Suprapubic skin (tissue), 4 donors: ENCODE results near the gene POLR2J. TPM values are rescaled to one million over a fixed set of nuclear protein-coding genes. Genes with fewer than 3 reads are reported as not detected.

ENCODE experiments used
- DNase-seq, 2 donors: peaks; one replicate each; pipeline ENCODE4 v3.0.0-alpha.2; 2019; ENCODE audit warnings: low spot score in 2 of 2
- H3K27ac ChIP-seq: fragments of 200-600 bp; sonication (generic); one replicate; pipeline ENCODE4 v1.5.1; 2019
- H3K27me3 ChIP-seq: fragments of 200-600 bp; sonication (generic); one replicate; pipeline ENCODE4 v1.5.1; 2019
- H3K36me3 ChIP-seq: fragments of 200-600 bp; sonication (generic); one replicate; pipeline ENCODE4 v1.5.1; 2019
- H3K4me1 ChIP-seq: fragments of 200-600 bp; sonication (generic); one replicate; pipeline ENCODE4 v1.5.1; 2019
- H3K4me3 ChIP-seq: fragments of 200-600 bp; sonication (generic); one replicate; pipeline ENCODE4 v1.5.1; 2019; ENCODE audit warnings: mild to moderate bottlenecking
- H3K9me3 ChIP-seq: fragments of 200-600 bp; sonication (generic); one replicate; pipeline ENCODE4 v1.5.1; 2019
- EP300 ChIP-seq: sonication (generic); formaldehyde crosslinking; IDR thresholded peaks from one replicate; pipeline ENCODE4 v1.6.1; 2017; ENCODE audit warnings: antibody characterized with exemption
- POLR2A ChIP-seq, 2 donors: fragments of 450-650 bp; IDR thresholded peaks; one replicate each; pipeline ENCODE4 v1.6.1; 2017; ENCODE audit warnings: antibody characterized with exemption in 2 of 2, mild to moderate bottlenecking in 2 of 2, moderate library complexity in 2 of 2
- POLR2AphosphoS5 ChIP-seq, 3 donors: sonication (generic); formaldehyde crosslinking; IDR thresholded peaks; one replicate each; pipeline ENCODE4 v1.6.1; 2017; ENCODE audit warnings: antibody characterized with exemption in 3 of 3
- WGBS: methylation state at CpG from one replicate; pipeline ENCODE4 v1.1.5; 2018; 5-methylcytosine and 5-hydroxymethylcytosine counted together
- total RNA-seq, 4 donors: library from RNA; depleted of rRNA; stranded (reverse); fragments of >200 nt; gene quantifications; one replicate each; pipeline ENCODE4 v1.1.0, GENCODE V29; 2016
- TF ChIP-seq, protein P1 (sequence below), 2 donors: fragments of 200-600 bp in 1 of 2; fragments of 450-650 bp in 1 of 2; sonication (generic) in 1 of 2; IDR thresholded peaks; one replicate each; pipeline ENCODE4 v1.5.1; 2016 to 2019; ENCODE audit warnings: antibody characterized with exemption in 2 of 2, mild to moderate bottlenecking in 1 of 2, moderate library complexity in 1 of 2

The POLR2J gene
- total RNA-seq, 4 donors from 2014 or later = 9.5 to 29.0 (median 19.3) TPM

DNA sequence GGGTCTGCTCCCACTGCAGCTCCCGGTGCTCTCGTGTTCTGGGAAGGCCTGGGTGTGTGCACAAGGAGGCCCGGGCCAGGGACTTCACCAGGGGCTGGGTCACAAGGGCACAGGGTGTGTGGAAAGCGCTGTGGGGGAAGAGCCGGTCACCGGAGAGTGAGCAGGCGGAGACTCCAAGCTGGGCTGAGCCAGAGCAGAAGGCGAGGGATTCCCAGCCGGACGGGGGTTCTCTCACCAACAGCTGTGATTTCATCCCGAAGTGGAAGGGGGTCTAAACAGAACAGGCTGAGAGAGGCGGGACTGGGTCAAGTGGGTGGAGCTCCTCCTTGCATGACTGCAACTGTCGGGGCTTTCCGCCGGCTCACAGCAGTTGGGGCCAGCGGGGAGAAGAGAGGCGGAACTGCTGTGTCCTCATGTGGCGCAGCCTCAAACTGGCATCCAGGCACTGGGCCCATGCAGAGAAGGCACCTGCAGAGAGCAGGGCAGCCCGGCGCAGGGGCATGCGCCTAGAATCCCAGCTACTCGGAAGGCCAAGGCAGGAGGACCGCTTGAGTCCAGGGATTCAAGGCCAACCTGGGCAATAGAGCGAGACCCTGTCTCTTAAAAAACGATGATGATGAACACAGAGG is 53.0 kb downstream of the POLR2J start:
- Histone ChIP-seq H3K4me3 (no peak overlapping the region), H3K9me3 (no peaks in the 10 kb centered on the region), H3K4me1 (peaks cover 9% of the 10 kb centered on the region), H3K27ac (peak overlapping the region; percentile 56), H3K27me3 (no peaks in the 10 kb centered on the region), H3K36me3 (peaks cover 48% of the 10 kb centered on the region)
- no peak for DNase-seq
- TF ChIP-seq POLR2AphosphoS5 (IDR thresholded peaks at IDR 0.05) = no peak
- TF ChIP-seq POLR2A (IDR thresholded peaks at IDR 0.05) = peak in 1 of 2 donors; percentile 43
- 80% methylated on average over 25 of the region's 25 CpGs for WGBS

DNA sequence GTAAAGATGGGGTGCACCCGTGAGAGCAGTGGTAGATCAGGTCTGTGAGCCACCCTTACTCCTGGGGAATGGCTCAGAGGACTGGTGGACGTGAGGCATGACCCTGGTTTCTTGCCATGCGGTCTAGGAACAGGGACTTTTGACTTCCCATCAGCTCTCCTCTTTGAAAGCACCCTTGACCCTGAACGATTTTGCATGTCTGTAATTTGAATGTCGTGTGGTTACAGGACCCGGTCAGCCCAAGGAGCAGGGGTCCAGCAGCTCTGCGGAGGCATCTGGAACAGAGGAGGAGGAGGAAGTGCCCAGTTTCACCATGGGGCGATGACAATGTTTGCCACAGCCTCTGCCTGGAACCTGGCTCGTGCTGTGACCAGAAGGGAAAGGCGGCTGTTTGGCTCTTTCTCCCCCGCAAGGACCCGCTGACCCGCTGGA is 53.9 kb downstream of the POLR2J start:
- no peak overlapping the region for H3K27ac ChIP-seq
- WGBS = 88% methylated on average over 8 of the region's 13 CpGs
- no peak for TF ChIP-seq POLR2A (IDR thresholded peaks at IDR 0.05)
- no peak for TF ChIP-seq POLR2AphosphoS5 (IDR thresholded peaks at IDR 0.05)
- TF ChIP-seq, protein P1, sequence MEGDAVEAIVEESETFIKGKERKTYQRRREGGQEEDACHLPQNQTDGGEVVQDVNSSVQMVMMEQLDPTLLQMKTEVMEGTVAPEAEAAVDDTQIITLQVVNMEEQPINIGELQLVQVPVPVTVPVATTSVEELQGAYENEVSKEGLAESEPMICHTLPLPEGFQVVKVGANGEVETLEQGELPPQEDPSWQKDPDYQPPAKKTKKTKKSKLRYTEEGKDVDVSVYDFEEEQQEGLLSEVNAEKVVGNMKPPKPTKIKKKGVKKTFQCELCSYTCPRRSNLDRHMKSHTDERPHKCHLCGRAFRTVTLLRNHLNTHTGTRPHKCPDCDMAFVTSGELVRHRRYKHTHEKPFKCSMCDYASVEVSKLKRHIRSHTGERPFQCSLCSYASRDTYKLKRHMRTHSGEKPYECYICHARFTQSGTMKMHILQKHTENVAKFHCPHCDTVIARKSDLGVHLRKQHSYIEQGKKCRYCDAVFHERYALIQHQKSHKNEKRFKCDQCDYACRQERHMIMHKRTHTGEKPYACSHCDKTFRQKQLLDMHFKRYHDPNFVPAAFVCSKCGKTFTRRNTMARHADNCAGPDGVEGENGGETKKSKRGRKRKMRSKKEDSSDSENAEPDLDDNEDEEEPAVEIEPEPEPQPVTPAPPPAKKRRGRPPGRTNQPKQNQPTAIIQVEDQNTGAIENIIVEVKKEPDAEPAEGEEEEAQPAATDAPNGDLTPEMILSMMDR (IDR thresholded peaks at IDR 0.05) = no peak
- H3K36me3 ChIP-seq = peaks cover 51% of the 10 kb centered on the region
- peaks cover 3% of the 10 kb centered on the region for H3K4me1 ChIP-seq
- H3K4me3 ChIP-seq = no peak overlapping the region
- no peak for DNase-seq
- H3K9me3 ChIP-seq = no peaks in the 10 kb centered on the region
- no peaks in the 10 kb centered on the region for H3K27me3 ChIP-seq

DNA sequence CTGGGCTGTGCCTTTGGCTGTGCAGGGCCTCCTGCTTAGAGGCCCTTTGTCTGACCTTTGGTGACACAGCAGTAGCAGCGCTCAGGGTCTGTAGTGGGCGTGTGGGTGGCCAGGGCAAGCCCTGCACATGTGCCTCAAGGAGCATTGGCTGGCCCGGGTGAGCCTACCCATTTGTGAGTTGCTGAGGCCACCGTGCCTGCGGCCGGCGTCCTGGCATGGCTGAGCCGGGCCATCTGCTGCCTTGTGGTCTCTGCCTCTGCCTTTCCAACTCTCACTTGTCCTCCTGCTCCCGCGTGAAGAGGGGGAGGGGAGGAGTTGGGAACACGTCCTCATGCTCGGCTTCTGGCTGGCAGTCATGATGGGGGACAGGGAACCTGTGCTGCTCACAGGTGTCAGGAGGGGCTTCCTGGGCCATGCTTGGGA is 54.6 kb downstream of the POLR2J start:
- H3K9me3 ChIP-seq = no peaks in the 10 kb centered on the region
- H3K4me3 ChIP-seq = no peak overlapping the region
- no peak for DNase-seq
- no peak overlapping the region for H3K27ac ChIP-seq
- H3K4me1 ChIP-seq = peaks cover 3% of the 10 kb centered on the region
- peaks cover 55% of the 10 kb centered on the region for H3K36me3 ChIP-seq
- H3K27me3 ChIP-seq = no peaks in the 10 kb centered on the region
- TF ChIP-seq EP300 = no peak
- no peak for TF ChIP-seq POLR2AphosphoS5 (IDR thresholded peaks at IDR 0.05)
- TF ChIP-seq, protein P1 (IDR thresholded peaks at IDR 0.05) = no peak
- no peak for TF ChIP-seq POLR2A (IDR thresholded peaks at IDR 0.05)
- WGBS = 79% methylated on average over 4 of the region's 12 CpGs

Other genes with a start within 250 kb of the POLR2J start
- gene SH2B2, start 192.1 kb downstream of the POLR2J start, total RNA-seq = 1 to 10 TPM; 5.1 to 6.5 (median 5.6) TPM
- gene SPDYE6, start 122.5 kb downstream of the POLR2J start, total RNA-seq = not detected
- gene PRKRIP1, start 82.6 kb downstream of the POLR2J start, total RNA-seq = 10 to 100 TPM; 21.5 to 54.7 (median 23.3) TPM
- 1 to 10 TPM; 4.3 to 7.0 (median 5.0) TPM for gene ORAI2, start 45.3 kb downstream of the POLR2J start, total RNA-seq
- 10 to 100 TPM; 17.9 to 41.1 (median 26.7) TPM for gene ALKBH4, start 14.1 kb downstream of the POLR2J start, total RNA-seq
- gene LRWD1, start 13.9 kb downstream of the POLR2J start, total RNA-seq = 10 to 100 TPM in 3 of 4 donors, 1 to 10 TPM in 1; 9.8 to 19.2 (median 16.4) TPM
- 10 to 100 TPM; 26.5 to 30.7 (median 28.4) TPM for gene RASA4B, start 38.9 kb upstream of the POLR2J start, total RNA-seq
- 10 to 100 TPM in 2 of 4 donors, 1 to 10 TPM in 2; 7.8 to 24.4 (median 11.5) TPM for gene UPK3BL2, start 64.8 kb upstream of the POLR2J start, total RNA-seq
- gene SPDYE2, start 72.3 kb upstream of the POLR2J start, total RNA-seq = under 1 TPM in 1 of 4 donors, not detected in 3; 0.64 TPM
- gene POLR2J3, start 93.7 kb upstream of the POLR2J start, total RNA-seq = 10 to 100 TPM; 11.3 to 28.5 (median 27.3) TPM
- gene RASA4, start 137.8 kb upstream of the POLR2J start, total RNA-seq = 10 to 100 TPM; 16.4 to 33.9 (median 23.6) TPM
- 10 to 100 TPM; 24.2 to 57.0 (median 48.1) TPM for gene UPK3BL1, start 163.9 kb upstream of the POLR2J start, total RNA-seq
- not detected for gene SPDYE2B, start 171.4 kb upstream of the POLR2J start, total RNA-seq
- 1 to 10 TPM; 1.0 to 5.1 (median 3.1) TPM for gene POLR2J2, start 192.7 kb upstream of the POLR2J start, total RNA-seq